Esophagus mucosa (tissue), 1 donor: ENCODE measurements around the gene PXDN. TPM values are rescaled to one million over a fixed set of nuclear protein-coding genes. Genes with fewer than 3 reads are reported as not detected.
A peak's percentile ranks its signal among the peaks of the same experiment; 100 is the strongest.

Source experiments
- ATAC-seq: fragments of 200-7000 bp; cut with Tn5 transposase; one replicate; pipeline ENCODE4 v1.9.1; 2020
- total RNA-seq: library from RNA; stranded (reverse); gene quantifications from one replicate; pipeline ENCODE4 v1.2.4, GENCODE V29; 2023
- donor health status: DM: yes; HTN: yes; CAD: no.

PXDN gene
- total RNA-seq, 1 donor from 2014 or later, result 7.1 TPM

- ATAC-seq, result no peak
Observed at GRCh38 chr2:1648241-1649102, 95.8 kb downstream of the PXDN start.

GRCh38 chr2:1647417-1648240 is 96.7 kb downstream of the PXDN start:
- ATAC-seq, result no peak

GRCh38 chr2:1645761-1646476 is 98.4 kb downstream of the PXDN start:
- no peak for ATAC-seq

GRCh38 chr2:1644427-1644826 is 99.9 kb downstream of the PXDN start:
- no peak for ATAC-seq

- ATAC-seq, result no peak
Observed at GRCh38 chr2:1642993-1643619, 101.2 kb downstream of the PXDN start.

GRCh38 chr2:1642066-1642861 is 102.1 kb downstream of the PXDN start:
- no peak for ATAC-seq

GRCh38 chr2:1641523-1641922 is 102.8 kb downstream of the PXDN start:
- ATAC-seq, result no peak

- ATAC-seq, result no peak
Observed at GRCh38 chr2:1640301-1641135, 103.8 kb downstream of the PXDN start.

GRCh38 chr2:1639086-1639858 is 105.0 kb downstream of the PXDN start:
- no peak for ATAC-seq

GRCh38 chr2:1638281-1638860 is 105.9 kb downstream of the PXDN start:
- ATAC-seq, result peak; percentile 54

GRCh38 chr2:1636791-1637415 is 107.4 kb downstream of the PXDN start:
- ATAC-seq, result no peak

- no peak for ATAC-seq
Observed at GRCh38 chr2:1635823-1636222, 108.5 kb downstream of the PXDN start.

- peak; percentile 5 for ATAC-seq
Observed at GRCh38 chr2:1634681-1635341, 109.5 kb downstream of the PXDN start.

- ATAC-seq, result no peak
Observed at GRCh38 chr2:1633936-1634587, 110.3 kb downstream of the PXDN start.

- ATAC-seq, result peak; percentile 70
Observed at GRCh38 chr2:1633092-1633671, 111.1 kb downstream of the PXDN start.

- no peak for ATAC-seq
Observed at GRCh38 chr2:1632510-1632909, 111.8 kb downstream of the PXDN start.

GRCh38 chr2:1632002-1632348 is 112.3 kb downstream of the PXDN start:
- peak; percentile 50 for ATAC-seq
